GM18909 (cell line): ENCODE data around the gene RNF152.
"Not testable (repeated sequence)": the region's sequence is repeated elsewhere in the genome, so short reads cannot be mapped to it uniquely, and the experiment has no call there.

Source experiments
- ATAC-seq: cut with Tn5 transposase; IDR thresholded peaks from one replicate; pipeline ENCODE4 v1.9.1; 2021; ENCODE audit warnings: mild to moderate bottlenecking; ENCODE audit not compliant: unreplicated experiment, poor library complexity

RNF152 gene

GRCh38 chr18:61825386-61825785, 67.4 kb downstream of the RNF152 start:
- no peak for ATAC-seq

- ATAC-seq, result no peak
These were observed 68.0 kb downstream of the RNF152 start for GRCh38 chr18:61824733-61825363.

GRCh38 chr18:61823595-61823994, 69.2 kb downstream of the RNF152 start:
- ATAC-seq, result no peak

- ATAC-seq, result no peak
These were observed 69.9 kb downstream of the RNF152 start for GRCh38 chr18:61822879-61823278.

DNA sequence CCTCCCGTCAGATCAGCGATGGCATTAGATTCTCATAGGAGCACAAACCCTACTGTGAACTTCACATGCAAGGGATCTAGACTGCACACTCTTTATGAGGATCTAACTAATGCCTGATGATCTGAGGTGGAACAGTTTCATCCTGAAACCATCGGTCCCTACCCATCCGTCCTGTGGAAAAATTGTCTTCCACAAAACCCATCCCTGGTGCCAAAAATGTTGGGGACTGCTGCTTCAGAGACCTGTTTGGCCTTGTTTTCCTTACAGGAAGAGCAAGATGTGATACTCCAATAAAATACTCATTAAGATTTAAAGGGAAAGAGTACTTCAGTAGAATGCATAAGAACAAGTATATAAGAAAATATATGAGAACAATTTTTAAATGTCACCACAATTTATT, 71.1 kb downstream of the RNF152 start:
- ATAC-seq, result no peak

DNA sequence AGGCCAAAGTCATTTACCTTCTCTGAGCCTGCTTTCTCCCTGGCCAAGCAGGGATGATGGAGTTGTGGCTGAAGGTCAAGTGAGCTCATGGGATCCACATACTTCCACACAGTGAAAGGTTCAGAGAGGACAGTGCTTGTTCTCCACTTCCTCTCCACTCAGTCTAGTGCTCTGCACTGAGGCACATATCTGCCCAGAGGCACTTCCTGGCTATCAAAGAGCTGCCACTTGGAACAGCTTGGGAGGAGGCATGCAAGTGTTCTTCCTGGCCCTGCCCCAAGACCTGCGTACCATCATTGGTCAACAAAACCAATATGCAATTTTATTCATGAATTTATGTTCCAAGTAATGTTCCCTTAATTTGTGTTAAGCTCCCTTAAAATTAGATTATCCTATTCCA, 71.9 kb downstream of the RNF152 start:
- ATAC-seq, result no peak

GRCh38 chr18:61817086-61817485, 75.7 kb downstream of the RNF152 start:
- no peak for ATAC-seq

- ATAC-seq, result no peak
These were observed 76.8 kb downstream of the RNF152 start for GRCh38 chr18:61815885-61816470.

DNA sequence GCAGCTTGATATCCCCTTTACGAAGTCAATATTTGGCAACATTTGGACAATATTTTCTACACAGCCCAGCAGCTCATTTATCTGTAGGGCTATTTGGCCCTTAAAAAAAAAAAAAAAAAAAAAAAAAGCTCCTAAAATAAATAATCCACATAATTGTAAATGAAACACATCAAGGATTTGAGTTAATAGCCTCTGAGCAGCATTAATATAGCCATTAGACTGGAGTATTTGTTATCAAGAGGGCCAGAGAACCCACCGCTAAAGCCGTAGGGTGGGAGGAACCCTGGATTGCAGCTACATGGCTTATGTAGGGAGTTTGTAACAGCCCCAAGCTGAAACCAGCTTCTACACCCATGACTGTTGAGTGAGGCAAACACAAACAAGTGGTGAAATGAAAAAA, 84.5 kb downstream of the RNF152 start:
- ATAC-seq, result no peak

DNA sequence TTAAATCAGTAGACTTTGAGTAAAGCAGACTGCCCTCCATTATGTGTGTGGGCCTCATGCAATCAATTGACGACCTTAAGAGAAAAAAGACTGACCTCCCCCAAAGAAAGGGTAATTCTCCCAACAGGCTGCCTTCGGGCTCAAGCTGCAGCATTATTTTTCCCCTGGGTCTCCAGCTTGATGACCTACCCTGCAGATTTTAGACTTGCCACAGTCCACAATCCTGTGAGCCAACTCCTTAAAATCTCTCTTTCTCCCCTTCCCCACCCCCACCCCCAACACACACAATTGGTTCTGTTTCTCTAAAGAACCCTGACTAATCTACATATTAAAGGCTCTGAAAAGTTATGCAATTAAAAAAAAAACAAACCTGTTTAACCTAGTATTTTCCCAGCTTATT, 89.4 kb downstream of the RNF152 start:
- no peak for ATAC-seq

DNA sequence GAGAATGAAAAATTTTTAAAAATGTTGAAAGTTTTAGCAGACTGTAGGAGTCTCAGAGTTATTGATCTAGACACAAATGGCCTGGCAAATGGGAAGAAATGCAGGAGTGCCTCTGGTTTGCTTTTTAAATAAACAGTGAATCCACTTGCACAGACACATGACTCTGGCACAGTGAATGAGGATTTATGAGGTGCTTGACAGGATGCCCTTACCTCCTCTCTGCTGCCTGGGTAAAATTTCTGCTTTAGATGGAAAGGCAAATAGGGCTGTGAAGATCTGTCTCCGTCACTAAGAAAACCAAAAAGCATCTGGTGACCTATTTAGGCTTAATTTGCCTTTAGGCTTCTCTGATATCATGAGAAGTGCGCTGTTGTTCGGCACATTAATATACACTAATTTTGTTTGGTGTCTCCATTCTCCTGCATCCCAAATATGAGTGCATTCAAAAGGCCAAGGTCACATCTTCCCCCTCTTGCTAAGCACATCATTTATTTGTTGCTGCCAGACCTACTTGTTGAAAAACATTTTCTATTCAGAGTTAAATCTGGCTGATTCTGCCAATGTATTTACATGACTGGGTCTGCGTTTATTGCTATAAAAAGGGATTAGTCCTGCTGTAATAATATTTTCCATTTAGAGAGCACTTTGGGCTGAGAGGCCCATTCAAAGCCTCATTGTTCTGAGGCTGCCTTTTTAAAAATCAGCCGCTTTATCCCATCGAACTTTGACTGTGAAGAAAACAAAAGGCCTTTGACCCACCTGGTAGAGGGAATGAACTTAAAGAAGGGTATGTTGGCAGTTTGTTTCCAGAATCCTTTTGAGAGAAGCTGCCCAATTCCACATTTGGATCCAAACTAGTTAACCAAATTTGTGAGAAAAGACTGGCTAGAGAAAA, 94.9 kb downstream of the RNF152 start:
- ATAC-seq, result no peak

- no peak for ATAC-seq
These were observed 101.8 kb downstream of the RNF152 start for GRCh38 chr18:61791031-61791430.

DNA sequence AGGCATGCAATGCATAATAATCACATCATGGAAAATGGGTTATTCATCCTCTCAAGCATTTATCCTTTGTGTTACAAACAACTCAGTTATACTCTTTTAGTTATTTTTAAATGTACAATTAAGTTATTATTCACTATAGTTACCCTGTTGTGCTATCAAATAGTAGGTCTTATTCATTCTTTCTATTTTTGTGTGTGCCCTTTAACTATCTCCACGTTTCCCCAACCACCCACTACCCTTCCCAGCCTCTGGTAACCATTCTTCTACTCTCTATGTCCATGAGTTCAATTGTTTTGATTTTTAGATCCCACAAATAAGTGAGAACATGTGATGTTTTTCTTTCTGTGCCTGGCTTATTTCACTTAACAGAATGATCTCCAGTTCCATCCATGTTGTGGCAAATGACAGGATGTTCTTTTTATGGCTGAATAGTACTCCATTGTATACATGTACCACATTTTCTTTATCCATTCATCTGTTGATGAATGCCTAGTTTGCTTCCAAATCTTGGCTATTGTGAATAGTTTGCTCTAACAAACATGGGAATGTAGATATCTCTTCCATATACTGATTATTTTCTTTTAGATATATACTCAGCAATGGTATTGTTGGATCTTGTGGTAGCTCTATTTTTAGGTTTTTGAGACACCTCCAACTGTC, 105.7 kb downstream of the RNF152 start:
- not testable (repeated sequence) for ATAC-seq

DNA sequence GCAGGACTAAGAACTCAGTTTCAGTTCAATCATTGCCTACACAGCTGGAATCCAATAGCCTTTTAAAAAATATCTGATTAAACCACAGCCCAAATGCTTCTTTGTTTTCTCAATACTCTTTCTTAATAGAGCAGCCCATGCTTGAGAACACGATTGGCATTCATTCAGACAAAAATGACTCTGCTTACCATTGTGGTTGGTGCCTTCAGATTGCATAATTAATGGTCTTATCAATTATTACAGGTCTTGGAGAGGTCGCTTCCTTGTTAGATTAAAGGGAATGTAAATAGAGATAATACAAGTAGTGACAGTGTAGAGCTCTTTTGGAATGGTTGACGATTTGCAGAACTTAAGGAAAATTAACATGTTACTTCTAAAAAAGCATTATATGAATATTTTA, 107.2 kb downstream of the RNF152 start:
- no peak for ATAC-seq

GRCh38 chr18:61784834-61785233, 108.0 kb downstream of the RNF152 start:
- no peak for ATAC-seq

DNA sequence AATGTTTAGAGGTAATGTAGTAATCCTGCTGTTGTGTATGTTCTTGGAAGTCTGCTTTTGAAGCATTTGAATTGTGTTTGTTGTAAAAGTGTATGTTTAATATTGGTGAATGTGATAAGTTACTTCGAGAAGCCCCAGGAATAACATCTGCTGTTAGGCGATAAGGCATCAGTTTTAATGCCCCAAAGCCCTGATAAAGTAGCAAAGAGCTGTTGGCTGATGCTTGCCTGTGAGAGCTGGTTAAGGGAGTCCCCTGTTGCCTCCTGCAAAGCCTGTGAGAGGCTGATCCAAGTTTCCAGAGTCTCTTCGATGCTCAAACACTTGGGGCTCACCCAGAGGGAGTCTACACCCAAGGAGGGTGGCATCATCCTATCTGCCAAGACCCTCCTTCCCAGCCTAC, 110.3 kb downstream of the RNF152 start:
- no peak for ATAC-seq

DNA sequence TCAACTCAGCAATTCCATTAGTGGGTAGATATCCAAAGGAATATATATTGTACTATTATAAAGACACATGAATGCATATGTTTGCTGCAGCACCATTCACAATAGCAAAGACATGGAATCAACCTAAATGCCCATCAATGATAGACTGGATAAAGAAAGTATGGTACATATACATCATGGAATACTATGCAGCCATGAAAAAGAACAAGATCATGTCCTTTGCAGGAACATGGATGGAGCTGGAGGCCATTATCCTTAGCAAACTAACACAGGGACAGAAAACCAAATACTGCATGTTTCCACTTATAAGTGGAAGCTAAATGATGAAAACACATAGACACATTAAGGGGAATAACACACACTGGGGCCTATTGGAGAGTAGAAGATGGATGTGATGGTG, 116.6 kb downstream of the RNF152 start:
- ATAC-seq, result not testable (repeated sequence)

- no peak for ATAC-seq
These were observed 118.0 kb downstream of the RNF152 start for GRCh38 chr18:61774846-61775245.

DNA sequence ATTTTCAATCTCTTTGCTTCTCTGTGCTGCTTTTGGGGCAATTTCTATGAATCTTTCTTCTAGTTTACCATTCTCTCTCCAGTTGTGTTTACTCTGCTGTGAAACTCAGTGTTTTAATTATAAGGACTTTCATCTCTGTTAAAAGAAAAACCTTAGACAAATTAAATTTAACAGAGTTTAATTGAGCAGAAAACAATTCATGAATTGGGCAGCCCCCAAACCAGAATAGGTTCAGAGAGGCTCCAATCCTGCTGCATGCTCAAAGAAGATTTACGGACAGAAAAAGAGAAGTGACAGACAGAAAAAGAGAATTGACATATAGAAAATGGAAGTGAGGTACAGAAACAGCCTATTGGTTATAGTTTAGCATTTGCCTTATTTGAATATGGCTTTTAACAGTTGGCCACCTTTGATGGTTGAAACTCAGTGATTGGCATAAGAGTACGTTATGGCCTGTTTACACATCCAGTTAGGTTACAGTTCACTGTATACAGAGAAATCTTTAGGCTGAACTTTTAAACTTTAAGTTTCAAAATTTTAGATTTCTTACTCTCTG, 120.4 kb downstream of the RNF152 start:
- no peak for ATAC-seq

GRCh38 chr18:61771861-61772260, 120.9 kb downstream of the RNF152 start:
- no peak for ATAC-seq

DNA sequence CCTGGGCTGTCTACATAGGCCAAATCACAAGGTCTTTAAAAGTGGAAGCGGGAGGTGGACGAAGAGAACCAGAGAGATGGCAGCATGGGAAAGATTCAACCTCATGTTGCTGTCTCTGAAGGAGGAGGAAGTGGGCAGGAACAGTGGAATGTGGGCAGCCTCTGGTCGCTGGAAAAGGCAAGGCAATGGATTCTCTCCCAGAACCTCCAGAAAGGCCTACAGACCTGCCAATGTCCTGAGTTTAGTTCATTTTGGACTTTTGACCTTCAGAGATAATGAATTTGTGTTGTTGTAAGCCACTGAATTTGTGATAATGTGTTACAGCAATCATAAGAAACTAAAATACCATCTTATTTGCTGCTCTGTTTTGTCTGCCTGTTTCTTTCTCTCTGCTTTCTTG, 122.5 kb downstream of the RNF152 start:
- no peak for ATAC-seq
